H1 (cell line): ENCODE data around the gene ZBTB43. TPM values are rescaled to one million over a fixed set of nuclear protein-coding genes. Genes with fewer than 3 reads are reported as not detected.

Experiments
- CTCF ChIA-PET: fragments of 300-600 bp; sonication (Branson Sonifier 250); formaldehyde crosslinking; loops from one replicate; lab custom pipeline; 2021; ENCODE audit not compliant: partially characterized antibody; lab: Charles Lee
- POLR2A ChIA-PET: fragments of 300-600 bp; sonication (Branson Sonifier 250); formaldehyde crosslinking; loops from one replicate; lab custom pipeline; 2021; ENCODE audit warnings: inconsistent platforms; ENCODE audit not compliant: partially characterized antibody; lab: Charles Lee
- DNase-seq, 2 experiments: peaks; one replicate each; pipeline versions ENCODE4 v3.0.0 to v3.0.0-alpha.2; 2010 to 2022; ENCODE audit warnings: low spot score in 2 of 2, low read depth in 1 of 2, mixed read lengths in 1 of 2
- FAIRE-seq: peaks from 2 replicates; lab custom pipeline; 2011; peaks lifted over from hg19 to GRCh38; lab: Jason Lieb, UNC
- H2AFZ ChIP-seq: 2 replicates; pipeline ENCODE4 v1.8.1; 2012; ENCODE audit warnings: low read length, inconsistent platforms
- H2AK5ac ChIP-seq: 2 replicates; pipeline ENCODE4 v1.6.1; 2013; ENCODE audit warnings: low read depth, low read length
- H2BK120ac ChIP-seq: replicated peaks from 2 replicates; pipeline ENCODE3; 2013; ENCODE audit warnings: low read depth, low read length, inconsistent platforms
- H2BK12ac ChIP-seq: 2 replicates; pipeline ENCODE4 v1.6.1; 2013; ENCODE audit warnings: low read depth, low read length
- H2BK15ac ChIP-seq: 2 replicates; pipeline ENCODE4 v1.6.1; 2013; ENCODE audit warnings: low read length
- H2BK20ac ChIP-seq: 2 replicates; pipeline ENCODE4 v1.6.1; 2013; ENCODE audit warnings: low read length
- H2BK5ac ChIP-seq: 2 replicates; pipeline ENCODE4 v1.6.1; 2013; ENCODE audit warnings: low read depth, low read length
- H3K14ac ChIP-seq: 2 replicates; pipeline ENCODE4 v1.6.1; 2013; ENCODE audit warnings: inconsistent platforms; ENCODE audit not compliant: insufficient read length
- H3K18ac ChIP-seq: 2 replicates; pipeline ENCODE4 v1.6.1; 2013; ENCODE audit warnings: low read length; ENCODE audit errors: extremely low read depth
- H3K23ac ChIP-seq: 2 replicates; pipeline ENCODE4 v1.6.1; 2013; ENCODE audit warnings: inconsistent platforms; ENCODE audit not compliant: insufficient read length
- H3K23me2 ChIP-seq: 2 replicates; pipeline ENCODE4 v1.6.1; 2013; ENCODE audit warnings: low read depth, low read length
- H3K27ac ChIP-seq: 2 replicates; pipeline ENCODE4 v1.6.1; 2011; ENCODE audit warnings: low read depth, low read length, inconsistent platforms
- H3K27me3 ChIP-seq, 4 experiments: replicated peaks in 1 of 4; 1 replicate in 1 of 4; 2 replicates in 3 of 4; pipeline versions ENCODE4 v1.6.1 to v1.8.1; 2011 to 2013; ENCODE audit warnings: low read length in 3 of 4, mild to moderate bottlenecking in 3 of 4, inconsistent platforms in 2 of 4, mixed read lengths in 2 of 4, moderate library complexity in 1 of 4; ENCODE audit not compliant: control insufficient read depth in 3 of 4, insufficient read depth in 3 of 4; ENCODE audit errors: extremely low read depth in 1 of 4
- H3K36me3 ChIP-seq, 4 experiments: 2 replicates each; pipeline versions ENCODE4 v1.6.1 to v1.8.1; 2011 to 2013; ENCODE audit warnings: mild to moderate bottlenecking in 4 of 4, low read length in 3 of 4, moderate library complexity in 2 of 4, control low read depth in 1 of 4, inconsistent platforms in 1 of 4; ENCODE audit not compliant: insufficient read depth in 4 of 4, control insufficient read depth in 2 of 4
- H3K4ac ChIP-seq: replicated peaks from 2 replicates; pipeline ENCODE3; 2013; ENCODE audit warnings: low read length, low read depth, mixed read lengths, inconsistent platforms; ENCODE audit not compliant: insufficient read length
- H3K4me1 ChIP-seq, 4 experiments: replicated peaks in 1 of 4; 1 replicate in 1 of 4; 2 replicates in 3 of 4; pipeline versions ENCODE4 v1.6.1 to v1.8.1; 2011 to 2013; ENCODE audit warnings: low read length in 3 of 4, inconsistent platforms in 2 of 4, mixed read lengths in 1 of 4; ENCODE audit not compliant: insufficient read depth in 4 of 4, control insufficient read depth in 3 of 4
- H3K4me2 ChIP-seq, 2 experiments: 2 replicates each; pipeline versions ENCODE4 v1.6.1 to v1.8.1; 2011 to 2013; ENCODE audit warnings: low read depth in 2 of 2, low read length in 2 of 2, control low read depth in 1 of 2, inconsistent platforms in 1 of 2, mild to moderate bottlenecking in 1 of 2; ENCODE audit not compliant: insufficient read depth in 1 of 2
- H3K4me3 ChIP-seq, 4 experiments: fragments of 200-600, 300-600 bp in 1 of 4; sonication (generic), shearing (Covaris generic), sonication (Bioruptor Twin) in 1 of 4; 2 replicates each; pipeline versions ENCODE4 v1.5.1 to v1.8.1; 2011 to 2016; ENCODE audit warnings: low read length in 4 of 4, low read depth in 3 of 4, control low read depth in 2 of 4, inconsistent platforms in 2 of 4, mild to moderate bottlenecking in 2 of 4, mixed read lengths in 1 of 4, moderate library complexity in 1 of 4; ENCODE audit not compliant: insufficient read depth in 2 of 4; ENCODE audit errors: extremely low read depth in 1 of 4
- H3K56ac ChIP-seq: replicated peaks from 2 replicates; pipeline ENCODE3; 2013; ENCODE audit warnings: low read depth, mild to moderate bottlenecking, mixed read lengths, low read length, inconsistent platforms; ENCODE audit not compliant: insufficient read length
- H3K79me1 ChIP-seq: 2 replicates; pipeline ENCODE4 v1.6.1; 2013; ENCODE audit warnings: low read depth, low read length, control low read depth
- H3K79me2 ChIP-seq, 2 experiments: 2 replicates each; pipeline versions ENCODE4 v1.6.1 to v1.8.1; 2012 to 2013; ENCODE audit warnings: low read length in 2 of 2, mild to moderate bottlenecking in 2 of 2, inconsistent platforms in 1 of 2; ENCODE audit not compliant: insufficient read depth in 2 of 2, control insufficient read depth in 1 of 2
- H3K9ac ChIP-seq, 4 experiments: replicated peaks in 1 of 4; 1 replicate in 1 of 4; 2 replicates in 3 of 4; pipeline versions ENCODE4 v1.6.1 to v1.8.1; 2011 to 2013; ENCODE audit warnings: low read depth in 3 of 4, low read length in 3 of 4, control low read depth in 2 of 4, mild to moderate bottlenecking in 2 of 4, moderate library complexity in 2 of 4, inconsistent platforms in 1 of 4; ENCODE audit errors: extremely low read depth in 1 of 4
- H3K9me3 ChIP-seq, 2 experiments: 2 replicates each; pipeline versions ENCODE4 v1.6.1 to v1.8.1; 2012 to 2013; ENCODE audit warnings: mild to moderate bottlenecking in 2 of 2, moderate library complexity in 2 of 2, control low read depth in 1 of 2, inconsistent platforms in 1 of 2, low read depth in 1 of 2, low read length in 1 of 2, mixed read lengths in 1 of 2; ENCODE audit not compliant: insufficient read depth in 2 of 2
- H4K20me1 ChIP-seq, 2 experiments: replicated peaks in 1 of 2; 2 replicates each; pipeline versions ENCODE3 to v1.8.1; 2011 to 2013; ENCODE audit warnings: inconsistent platforms in 2 of 2, low read length in 2 of 2, mild to moderate bottlenecking in 1 of 2; ENCODE audit not compliant: insufficient read depth in 2 of 2, control insufficient read depth in 1 of 2
- H4K5ac ChIP-seq: 2 replicates; pipeline ENCODE4 v1.6.1; 2013; ENCODE audit warnings: low read length, low read depth, mixed read lengths, inconsistent platforms; ENCODE audit not compliant: insufficient read length
- H4K8ac ChIP-seq: 2 replicates; pipeline ENCODE4 v1.8.0; 2013; ENCODE audit warnings: mild to moderate bottlenecking, moderate library complexity, low read length, inconsistent platforms; ENCODE audit not compliant: insufficient read depth; ENCODE audit errors: extremely low read depth
- H4K91ac ChIP-seq: replicated peaks from 2 replicates; pipeline ENCODE3; 2013; ENCODE audit warnings: low read length, mixed read lengths, inconsistent platforms; ENCODE audit not compliant: insufficient read length
- BCL11A ChIP-seq, 2 experiments: IDR thresholded peaks; one replicate each; pipeline ENCODE4 v1.6.1; 2011; ENCODE audit warnings: low read depth in 2 of 2, low read length in 2 of 2, mild to moderate bottlenecking in 2 of 2
- CBX8 ChIP-seq: fragments of 300-800, 300-1000 bp; sonication (generic); IDR thresholded peaks from 2 replicates; pipeline ENCODE4 v1.7.1; 2016; ENCODE audit warnings: low read depth, low read length, borderline replicate concordance
- HDAC2 ChIP-seq, 2 experiments: fragments of 300-600 bp in 1 of 2; sonication (generic) in 1 of 2; IDR thresholded peaks; 2 replicates each; pipeline ENCODE4 v1.6.1; 2011 to 2012; ENCODE audit warnings: low read depth in 2 of 2, low read length in 2 of 2, mild to moderate bottlenecking in 2 of 2, moderate library complexity in 2 of 2, borderline replicate concordance in 1 of 2, inconsistent platforms in 1 of 2
- NRF1 ChIP-seq: IDR thresholded peaks from 2 replicates; pipeline ENCODE4 v1.6.1; 2011; ENCODE audit warnings: mild to moderate bottlenecking, low read depth, low read length, improper control_type of control experiment
- POLR2A ChIP-seq, 2 experiments: IDR thresholded peaks; 1 replicate in 1 of 2; 2 replicates in 1 of 2; pipeline ENCODE4 v1.6.1; 2011; ENCODE audit warnings: low read depth in 2 of 2, low read length in 2 of 2, mild to moderate bottlenecking in 2 of 2; ENCODE audit errors: control extremely low read depth in 1 of 2
- RFX5 ChIP-seq: IDR thresholded peaks from 2 replicates; pipeline ENCODE4 v1.6.1; 2011; ENCODE audit warnings: low read depth, low read length, improper control_type of control experiment, borderline replicate concordance
- SIRT6 ChIP-seq: IDR thresholded peaks from one replicate; pipeline ENCODE4 v1.7.1; 2012; ENCODE audit warnings: low read length, inconsistent platforms
- SRF ChIP-seq: IDR thresholded peaks from 2 replicates; pipeline ENCODE4 v1.6.1; 2011; ENCODE audit warnings: mild to moderate bottlenecking, low read depth, low read length, moderate library complexity
- WGBS, 2 experiments: shearing (Covaris generic) in 1 of 2; methylation state at CpG; one replicate each; pipeline versions ENCODE4 v1.1.6 to v1.1.7; 2013 to 2015; ENCODE audit warnings: low lambda C conversion rate in 2 of 2, mixed read lengths in 2 of 2, inconsistent platforms in 1 of 2, low coverage in 1 of 2, missing lambda C conversion rate in 1 of 2; ENCODE audit not compliant: insufficient replicate concordance in 2 of 2, insufficient coverage in 1 of 2, insufficient read length in 1 of 2; ENCODE audit errors: extremely low coverage in 1 of 2, missing lambda C conversion rate in 1 of 2; 5-methylcytosine and 5-hydroxymethylcytosine counted together
- polyA plus RNA-seq, 7 experiments: library from polyadenylated mRNA; depleted of rRNA in 3 of 7; stranded (reverse) in 5 of 7; unstranded in 2 of 7; fragments of >200 nt in 5 of 7; fragments of 200-250 nt in 2 of 7; gene quantifications; 1 replicate in 5 of 7; 2 replicates in 1 of 7; 4 replicates in 1 of 7; pipeline versions ENCODE4 v1.2.1 to v1.2.3, GENCODE V29; 2011 to 2013; ENCODE audit warnings: missing spikeins in 2 of 7, mixed read lengths in 2 of 7
- total RNA-seq: library from RNA; stranded (reverse); fragmentation: NEBNext Ultra II Directional; extraction: Animal tissue kit (Norgen Biotek cat#: 25700); gene quantifications from 2 replicates; pipeline ENCODE4 v1.2.1, GENCODE V29; 2021
- TF ChIP-seq, protein P1 (sequence below): IDR thresholded peaks from 2 replicates; pipeline ENCODE4 v1.6.1; 2012; ENCODE audit warnings: low read length, inconsistent platforms
- TF ChIP-seq, protein P2 (sequence below): IDR thresholded peaks from 2 replicates; pipeline ENCODE4 v1.6.1; 2012; ENCODE audit warnings: inconsistent platforms

Gene ZBTB43
- total and polyA plus RNA-seq, 2 of the 8 experiments (the other 6 are each of a cell fraction or from before 2014, with no cell fraction given), result 4.1 to 16.7 TPM

DNA sequence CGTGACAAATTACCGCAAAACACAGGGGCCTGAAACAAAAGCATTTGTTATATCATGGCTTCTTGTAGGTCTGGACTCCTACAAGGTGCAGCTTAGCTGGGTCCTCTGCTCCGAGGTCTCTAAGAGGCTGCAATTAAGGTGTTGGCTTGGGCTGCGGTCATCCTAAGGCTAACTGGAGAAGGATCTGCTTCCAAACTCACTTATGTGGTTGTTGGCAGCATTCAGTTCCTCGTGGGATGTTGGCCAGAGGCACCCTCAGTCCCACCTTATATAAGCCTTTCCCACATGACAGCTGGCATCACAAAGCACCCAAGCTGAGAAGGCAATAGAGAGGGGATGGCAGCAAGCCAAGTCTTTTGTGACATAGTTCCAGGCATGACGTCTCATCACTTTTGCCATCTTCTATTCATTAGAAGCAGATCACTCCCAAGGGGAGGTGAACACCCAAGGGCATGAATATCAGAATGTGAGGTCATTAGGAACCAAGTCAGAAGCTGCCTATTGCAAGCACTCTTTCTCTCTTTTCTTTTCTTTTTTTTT lies 47.9 kb upstream of the ZBTB43 start:
- H3K9ac ChIP-seq, result no peak overlapping the region
- H3K27ac ChIP-seq, result no peak overlapping the region
- no peak overlapping the region for H2AK5ac ChIP-seq
- H3K4me2 ChIP-seq, result no peak overlapping the region
- H3K23me2 ChIP-seq, result no peaks in the 10 kb centered on the region
- H3K23ac ChIP-seq, result no peak overlapping the region
- 90% methylated on average over 6 of the region's 6 CpGs; no CpG with 5 or more reads in 1 of the 2 experiments for WGBS, 2 experiments
- no peak overlapping the region for H3K4ac ChIP-seq
- DNase-seq (no peak), FAIRE-seq (no peak)
- H3K14ac ChIP-seq, result no peak overlapping the region
- ChIA-PET CTCF (interaction anchor here (0.7 to 3.2 kb wide), 5 partner anchors 15 to 51 kb away, joined by 3 to 12 read pairs (median 5); no protein-coding TSS in a partner anchor), POLR2A (interaction anchor here (0.6 kb wide), 1 partner anchor 261 kb away, joined by 3 read pairs; no protein-coding TSS in a partner anchor)
- no peak overlapping the region for H2BK5ac ChIP-seq
- H2BK12ac ChIP-seq, result no peak overlapping the region
- H3K4me1 ChIP-seq, result no peaks in the 10 kb centered on the region
- H3K9me3 ChIP-seq, result no peaks in the 10 kb centered on the region
- H3K4me3 ChIP-seq, result no peak overlapping the region
- no peak overlapping the region for H3K18ac ChIP-seq
- H4K20me1 ChIP-seq, result no peaks in the 10 kb centered on the region
- no peaks in the 10 kb centered on the region for H3K36me3 ChIP-seq
- no peaks in the 10 kb centered on the region for H3K79me1 ChIP-seq
- no peak overlapping the region for H2BK20ac ChIP-seq
- H3K79me2 ChIP-seq, result no peaks in the 10 kb centered on the region
- no peak overlapping the region for H4K8ac ChIP-seq
- no peak overlapping the region for H2BK120ac ChIP-seq
- no peak overlapping the region for H2AFZ ChIP-seq
- H3K27me3 ChIP-seq, result no peaks in the 10 kb centered on the region
- no peak overlapping the region for H4K5ac ChIP-seq
- H4K91ac ChIP-seq, result no peak overlapping the region
- H2BK15ac ChIP-seq, result no peak overlapping the region
- no peak overlapping the region for H3K56ac ChIP-seq
- TF ChIP-seq, protein P1, sequence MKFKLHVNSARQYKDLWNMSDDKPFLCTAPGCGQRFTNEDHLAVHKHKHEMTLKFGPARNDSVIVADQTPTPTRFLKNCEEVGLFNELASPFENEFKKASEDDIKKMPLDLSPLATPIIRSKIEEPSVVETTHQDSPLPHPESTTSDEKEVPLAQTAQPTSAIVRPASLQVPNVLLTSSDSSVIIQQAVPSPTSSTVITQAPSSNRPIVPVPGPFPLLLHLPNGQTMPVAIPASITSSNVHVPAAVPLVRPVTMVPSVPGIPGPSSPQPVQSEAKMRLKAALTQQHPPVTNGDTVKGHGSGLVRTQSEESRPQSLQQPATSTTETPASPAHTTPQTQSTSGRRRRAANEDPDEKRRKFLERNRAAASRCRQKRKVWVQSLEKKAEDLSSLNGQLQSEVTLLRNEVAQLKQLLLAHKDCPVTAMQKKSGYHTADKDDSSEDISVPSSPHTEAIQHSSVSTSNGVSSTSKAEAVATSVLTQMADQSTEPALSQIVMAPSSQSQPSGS, result no peak
- TF ChIP-seq CBX8 (no peak), RFX5 (no peak), HDAC2 (IDR thresholded peaks at IDR 0.05; ENCODE audit: borderline replicate concordance in 1 of 2, low read depth in 2 of 2, low read length in 2 of 2) (no peak), NRF1 (no peak), SIRT6 (no peak), BCL11A (IDR thresholded peaks at IDR 0.05; ENCODE audit: low read depth in 2 of 2, low read length in 2 of 2) (no peak), POLR2A (IDR thresholded peaks at IDR 0.05; ENCODE audit: control extremely low read depth in 1 of 2, low read depth in 2 of 2, low read length in 2 of 2) (no peak), SRF (no peak)
- TF ChIP-seq, protein P2, sequence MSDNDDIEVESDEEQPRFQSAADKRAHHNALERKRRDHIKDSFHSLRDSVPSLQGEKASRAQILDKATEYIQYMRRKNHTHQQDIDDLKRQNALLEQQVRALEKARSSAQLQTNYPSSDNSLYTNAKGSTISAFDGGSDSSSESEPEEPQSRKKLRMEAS, result no peak
